ENCODE measurements around the gene ATP2C1.
"Not testable (repeated sequence)": the region's sequence is repeated elsewhere in the genome, so short reads cannot be mapped to it uniquely, and the experiment has no call there.

Gene ATP2C1

GRCh38 chr3:131036986-131037385 lies 143.1 kb downstream of the ATP2C1 start:
- DNase-seq (ENCODE audit: low read depth in 2 of 2, low spot score in 1 of 2), result no peak

- no peak for DNase-seq (ENCODE audit: low read depth in 2 of 2, low spot score in 1 of 2)
Measured at GRCh38 chr3:131038326-131038725, 144.4 kb downstream of the ATP2C1 start.

- DNase-seq (ENCODE audit: low read depth in 2 of 2, low spot score in 1 of 2), result not testable (repeated sequence)
Measured at GRCh38 chr3:131042271-131042985, 148.5 kb downstream of the ATP2C1 start.

GRCh38 chr3:131047582-131047981 lies 153.7 kb downstream of the ATP2C1 start:
- no peak for DNase-seq (ENCODE audit: low read depth in 2 of 2, low spot score in 1 of 2)

GRCh38 chr3:131048030-131048429 lies 154.1 kb downstream of the ATP2C1 start:
- DNase-seq (ENCODE audit: low read depth in 2 of 2, low spot score in 1 of 2), result no peak

- DNase-seq (ENCODE audit: low read depth in 2 of 2, low spot score in 1 of 2), result no peak
Measured at GRCh38 chr3:131050001-131050400, 156.1 kb downstream of the ATP2C1 start.

GRCh38 chr3:131053043-131053859 lies 159.4 kb downstream of the ATP2C1 start:
- no peak for DNase-seq (ENCODE audit: low read depth in 2 of 2, low spot score in 1 of 2)
